ENCODE data around the gene RTN4. TPM values are rescaled to one million over a fixed set of nuclear protein-coding genes. Genes with fewer than 3 reads are reported as not detected.

Gene RTN4
- polyA plus RNA-seq, 3 donors, result 111 to 163 (median 158) TPM

- Mint-ChIP-seq H3K36me3 (peaks cover 0 to 3% of the 10 kb centered on the region in 2 donors), H3K27me3 (ENCODE audit: low read depth in 3 of 3) (no peaks in the 10 kb centered on the region), H3K4me1 (peaks cover 51% of the 10 kb centered on the region), H3K4me3 (no peak overlapping the region), H3K9me3 (no peaks in the 10 kb centered on the region), H3K27ac (peak overlapping the region; percentile 88 to 97 (median 94))
- Histone ChIP-seq H3K36me3 (replicated peaks in 1 of 2; ENCODE audit: control insufficient read depth in 1 of 2, insufficient read depth in 2 of 2, low read length in 2 of 2) (no peaks in the 10 kb centered on the region), H3K79me2 (ENCODE audit: insufficient read depth, low read length) (peaks cover 100% of the 10 kb centered on the region), H3K4me1 (ENCODE audit: control insufficient read depth in 1 of 2, insufficient read depth in 2 of 2, low read length in 2 of 2) (peaks cover 26 to 43% of the 10 kb centered on the region in 2 donors), H3K4me2 (replicated peaks; ENCODE audit: extremely low read depth, low read length, poor library complexity, severe bottlenecking) (peak overlapping the region; percentile 62), H4K20me1 (ENCODE audit: insufficient read depth, low read length) (peaks cover 99% of the 10 kb centered on the region), H3K9me3 (replicated peaks in 1 of 2; ENCODE audit: control insufficient read depth in 1 of 2, insufficient read depth in 1 of 2, low read length in 2 of 2) (no peaks in the 10 kb centered on the region), H2AFZ (ENCODE audit: insufficient read depth, low read depth, low read length, poor library complexity, severe bottlenecking) (no peak overlapping the region), H3K27ac (ENCODE audit: low read depth in 1 of 2, low read length in 2 of 2) (peak overlapping the region; percentile 41 to 86), H3K27me3 (ENCODE audit: control insufficient read depth in 2 of 2, insufficient read depth in 2 of 2, low read length in 2 of 2) (no peaks in the 10 kb centered on the region), H3K9ac (ENCODE audit: insufficient read depth, low read length, poor library complexity, severe bottlenecking) (no peak overlapping the region), H3K4me3 (replicated peaks in 1 of 3; ENCODE audit: low read depth in 2 of 3, low read length in 3 of 3) (peak overlapping the region in 1 of 3 experiments; percentile 68)
- intact Hi-C loops (cut with micrococcal nuclease), result loop anchor here (5.0 kb wide), 1 partner anchor 36 kb away; no protein-coding TSS in a partner anchor
- peak; percentile 65 to 80 (median 67) for DNase-seq
- no peak for TF ChIP-seq CTCF (IDR thresholded peaks at IDR 0.05)
- WGBS (ENCODE audit: insufficient coverage), result no CpG with 5 or more reads among the region's 2 CpGs
Measured at GRCh38 chr2:55010915-55011314, 39.3 kb downstream of the RTN4 start.

- peak; percentile 79 to 84 (median 82) for DNase-seq
- Histone ChIP-seq H3K4me1 (ENCODE audit: control insufficient read depth in 1 of 2, insufficient read depth in 2 of 2, low read length in 2 of 2) (peaks cover 26 to 38% of the 10 kb centered on the region in 2 donors), H2AFZ (ENCODE audit: insufficient read depth, low read depth, low read length, poor library complexity, severe bottlenecking) (no peak overlapping the region), H3K36me3 (replicated peaks in 1 of 2; ENCODE audit: control insufficient read depth in 1 of 2, insufficient read depth in 2 of 2, low read length in 2 of 2) (no peaks in the 10 kb centered on the region), H3K9ac (ENCODE audit: insufficient read depth, low read length, poor library complexity, severe bottlenecking) (peak overlapping the region; percentile 41), H3K27me3 (ENCODE audit: control insufficient read depth in 2 of 2, insufficient read depth in 2 of 2, low read length in 2 of 2) (no peaks in the 10 kb centered on the region), H3K4me2 (replicated peaks; ENCODE audit: extremely low read depth, low read length, poor library complexity, severe bottlenecking) (peak overlapping the region; percentile 62), H3K9me3 (replicated peaks in 1 of 2; ENCODE audit: control insufficient read depth in 1 of 2, insufficient read depth in 1 of 2, low read length in 2 of 2) (no peaks in the 10 kb centered on the region), H3K79me2 (ENCODE audit: insufficient read depth, low read length) (peaks cover 100% of the 10 kb centered on the region), H3K4me3 (replicated peaks in 1 of 3; ENCODE audit: low read depth in 2 of 3, low read length in 3 of 3) (peak overlapping the region; percentile 35 to 85 (median 68)), H3K27ac (ENCODE audit: low read depth in 1 of 2, low read length in 2 of 2) (peak overlapping the region; percentile 48 to 86), H4K20me1 (ENCODE audit: insufficient read depth, low read length) (peaks cover 99% of the 10 kb centered on the region)
- H3K4me1 Mint-ChIP-seq, result peaks cover 49% of the 10 kb centered on the region
- peaks cover 0 to 3% of the 10 kb centered on the region in 2 donors for H3K36me3 Mint-ChIP-seq
- no peaks in the 10 kb centered on the region for H3K27me3 Mint-ChIP-seq (ENCODE audit: low read depth in 3 of 3)
- H3K4me3 Mint-ChIP-seq, result peak overlapping the region; percentile 80 to 87
- peak overlapping the region; percentile 88 to 97 (median 94) for H3K27ac Mint-ChIP-seq
- 0% methylated on average over 2 of the region's 5 CpGs for WGBS (ENCODE audit: insufficient coverage)
- no peak for TF ChIP-seq CTCF (IDR thresholded peaks at IDR 0.05)
- no peaks in the 10 kb centered on the region for H3K9me3 Mint-ChIP-seq
- intact Hi-C loops (cut with micrococcal nuclease), result loop anchor here (5.0 kb wide), 1 partner anchor 37 kb away; no protein-coding TSS in a partner anchor
Measured at GRCh38 chr2:55010149-55010591, 40.1 kb downstream of the RTN4 start.
